GM19099 (cell line): ENCODE data around the gene TEX54.

Experiments used
- POLR2A ChIP-seq: IDR thresholded peaks from 3 replicates; pipeline ENCODE4 v1.6.1; 2011; ENCODE audit warnings: low read depth; ENCODE audit not compliant: insufficient read length; ENCODE audit errors: extremely low read depth

The TEX54 gene

GRCh38 chr11:62805961-62806441 is 26.6 kb downstream of the TEX54 start:
- no peak for TF ChIP-seq POLR2A

DNA sequence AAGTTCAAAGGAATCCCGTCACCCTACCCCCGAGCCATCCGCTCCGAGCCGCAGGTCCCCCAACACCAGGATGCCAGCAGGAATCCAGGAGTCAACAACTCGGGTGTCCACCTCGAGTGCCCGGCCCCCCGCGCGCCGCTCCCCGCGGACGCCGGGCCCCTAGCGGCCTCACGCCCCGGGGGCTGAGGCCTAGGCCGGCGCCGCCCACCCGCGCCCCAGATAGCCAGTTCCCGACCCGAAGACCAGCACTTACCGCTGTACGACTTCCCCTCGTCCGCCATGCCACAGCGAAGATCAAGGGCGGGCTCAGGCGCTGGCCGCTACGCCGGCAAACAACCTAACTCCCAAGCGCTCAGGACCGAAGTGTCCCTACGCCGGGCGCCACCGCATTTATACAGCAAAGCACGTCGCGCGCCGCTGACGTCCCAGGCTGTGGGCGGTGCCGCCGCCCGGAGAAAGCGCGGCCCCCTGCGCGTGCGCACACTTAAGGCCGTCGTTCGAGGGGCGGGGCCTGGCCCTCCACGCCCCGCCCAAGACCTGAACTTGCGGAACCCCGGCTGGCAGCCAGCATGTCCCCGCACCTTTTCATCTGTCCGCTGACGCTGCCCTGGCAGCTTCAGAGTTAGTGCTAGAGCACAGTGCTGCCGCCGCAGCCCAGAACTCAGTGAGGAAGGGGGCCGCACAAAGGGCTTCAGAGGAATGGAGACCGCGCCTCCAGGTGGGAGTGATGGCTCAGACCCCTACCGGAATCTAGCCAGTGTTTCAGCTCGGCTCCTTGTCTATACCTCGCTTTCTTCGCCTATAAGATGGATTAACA is 27.4 kb downstream of the TEX54 start, which contains the start of gene NXF1:
TSS of gene NXF1 (minus strand) at position 365 of the 817 bp plus-strand sequence. CDS start at position 281, 84 bp downstream.
- peak; percentile 100 for TF ChIP-seq POLR2A

DNA sequence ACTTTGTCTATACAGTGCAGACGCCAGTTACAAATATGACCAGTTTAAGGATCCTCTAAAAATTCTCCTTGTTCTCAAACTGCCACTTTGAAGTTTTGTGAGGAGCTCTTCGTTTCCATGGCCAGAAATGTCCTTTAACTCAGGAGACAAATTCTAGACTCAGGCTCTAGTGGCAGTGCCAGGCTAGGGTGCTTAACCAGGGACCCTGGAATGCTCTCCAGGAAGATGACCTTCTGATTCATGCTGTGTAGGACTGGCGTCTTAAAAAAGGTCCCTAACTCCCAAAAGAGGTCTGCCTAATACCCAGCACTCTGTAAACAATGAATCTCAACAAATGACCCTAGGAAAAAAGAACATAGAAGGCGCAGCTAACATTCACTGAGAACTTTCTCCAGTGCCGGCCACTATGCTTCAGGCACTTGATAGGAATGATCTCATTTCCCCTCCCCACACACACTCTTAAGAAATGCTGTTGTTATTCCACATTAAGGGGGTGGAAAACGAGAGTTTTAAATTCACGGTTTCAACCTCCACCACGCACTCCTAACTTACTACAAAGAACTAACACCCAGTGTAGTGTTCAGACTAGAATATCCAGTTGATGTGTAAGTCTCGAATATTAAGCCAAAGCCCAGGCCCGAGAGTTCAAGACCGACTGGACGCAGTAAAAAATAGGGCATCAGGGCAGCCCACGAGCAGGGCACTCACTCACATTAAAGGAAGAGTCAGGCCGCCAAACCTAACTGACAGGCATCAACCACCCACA is 28.1 kb downstream of the TEX54 start:
- no peak for TF ChIP-seq POLR2A

- no peak for TF ChIP-seq POLR2A
Measured at GRCh38 chr11:62801071-62801470, 31.6 kb downstream of the TEX54 start.

DNA sequence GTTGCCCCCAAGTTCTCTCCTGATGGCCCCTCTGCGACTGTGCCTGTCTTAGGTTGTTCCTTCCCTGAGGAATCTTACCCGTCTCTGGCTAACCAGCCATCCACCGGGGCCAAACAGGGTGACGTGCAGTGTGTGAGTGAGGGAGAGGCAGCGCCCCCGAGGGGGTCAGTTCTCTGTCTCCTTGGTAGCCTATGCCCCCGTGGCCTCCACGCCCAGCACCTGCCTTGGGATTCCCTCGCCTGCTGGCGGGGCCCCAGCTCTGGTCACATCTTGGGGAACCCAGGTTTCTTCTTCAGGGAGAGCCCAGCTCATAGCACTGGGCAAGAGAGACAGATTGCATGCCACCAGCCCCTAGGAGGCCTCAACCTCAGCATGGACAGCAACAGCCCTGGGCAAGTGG is 33.2 kb downstream of the TEX54 start:
- no peak for TF ChIP-seq POLR2A

DNA sequence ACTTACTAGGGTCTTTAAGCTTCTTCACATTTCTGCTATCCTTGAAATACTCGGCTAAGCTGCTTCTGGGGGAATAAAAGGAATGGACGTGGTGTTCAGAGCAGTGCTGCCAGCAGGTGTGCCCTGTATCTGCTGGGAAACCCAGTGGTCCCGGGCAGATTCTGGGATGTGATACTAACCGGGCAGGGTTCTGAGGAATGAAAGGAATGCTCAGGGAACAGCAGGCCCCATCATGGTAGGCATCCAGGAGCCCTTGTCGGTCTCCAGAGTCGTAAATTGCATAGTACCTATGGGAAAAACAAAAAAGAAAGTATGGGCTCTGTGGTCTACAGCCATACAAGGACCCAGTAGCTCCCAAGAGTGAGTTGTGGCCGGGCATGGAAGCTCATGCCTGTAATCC is 36.4 kb downstream of the TEX54 start:
- no peak for TF ChIP-seq POLR2A

DNA sequence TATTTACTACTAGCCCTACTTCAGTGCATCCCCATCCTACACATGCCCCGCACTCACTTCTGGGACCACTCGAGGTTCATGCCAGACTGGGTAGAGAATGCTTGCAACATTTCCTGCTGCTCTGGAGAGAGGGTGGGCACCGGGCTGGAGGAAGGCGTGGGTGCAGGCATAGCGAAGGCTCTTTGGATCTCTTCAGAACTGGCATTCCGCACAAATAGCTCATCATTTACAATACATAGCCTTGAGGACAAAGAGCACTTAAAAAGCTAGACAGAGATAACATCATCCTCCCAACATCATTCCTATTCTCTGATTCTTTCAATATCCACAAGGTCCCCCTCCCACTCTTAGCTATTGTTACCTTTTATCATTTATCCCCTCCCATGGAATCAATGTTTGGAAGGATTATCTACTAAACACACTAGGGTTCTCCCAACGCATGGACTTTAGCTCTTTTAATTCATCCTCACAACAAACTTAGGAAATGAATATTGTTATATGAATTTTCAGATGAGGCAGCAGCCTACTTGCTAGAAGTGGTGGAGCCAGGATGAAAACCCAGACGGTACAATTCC is 38.4 kb downstream of the TEX54 start:
- TF ChIP-seq POLR2A: no peak

GRCh38 chr11:62792202-62792575 is 40.5 kb downstream of the TEX54 start:
- TF ChIP-seq POLR2A: no peak

GRCh38 chr11:62791501-62792201 is 41.0 kb downstream of the TEX54 start, which contains the start of gene TMEM223:
TMEM223 (minus strand) TSS chr11:62792006; CDS start chr11:62791994, 12 bp downstream.
- peak; percentile 96 for TF ChIP-seq POLR2A

DNA sequence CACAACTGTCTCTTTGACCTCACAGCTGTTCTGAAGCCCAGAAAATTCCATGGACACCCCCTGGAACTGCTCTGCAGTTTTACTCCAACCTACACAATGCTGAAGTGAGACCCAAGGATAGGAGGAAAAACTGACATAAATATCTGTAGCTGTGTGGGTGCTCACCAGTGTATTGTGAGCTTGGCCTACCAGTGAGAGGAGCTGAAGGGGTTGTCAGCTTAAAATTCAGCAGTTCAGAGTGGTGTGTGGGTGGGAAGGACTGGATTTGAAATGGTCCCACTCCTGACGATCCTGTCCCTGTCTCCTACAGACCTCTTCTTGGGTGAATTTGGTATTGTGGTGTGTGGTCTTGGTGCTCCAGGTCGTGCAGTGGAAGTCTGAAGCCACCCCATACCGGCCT is 43.1 kb downstream of the TEX54 start:
- TF ChIP-seq POLR2A: no peak

DNA sequence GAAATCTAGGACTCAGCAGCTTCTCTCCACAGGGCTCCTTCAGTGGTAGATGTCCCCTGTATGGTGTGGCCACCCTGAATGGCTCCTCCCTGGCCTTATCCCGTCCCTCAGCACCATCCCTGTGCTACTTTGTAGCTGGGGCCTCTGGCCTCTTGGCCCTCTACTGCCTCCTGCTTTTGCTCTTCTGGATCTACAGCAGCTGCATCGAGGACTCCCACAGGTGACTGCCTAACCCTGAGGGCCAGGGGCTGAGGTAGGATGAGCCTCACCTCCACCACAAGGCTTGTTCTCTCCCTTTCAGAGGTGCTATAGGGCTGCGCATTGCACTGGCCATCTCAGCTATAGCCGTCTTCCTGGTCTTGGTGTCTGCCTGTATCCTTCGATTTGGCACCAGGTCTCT is 43.6 kb downstream of the TEX54 start:
- no peak for TF ChIP-seq POLR2A

- TF ChIP-seq POLR2A: peak; percentile 99
Measured at GRCh38 chr11:62787005-62787759, 45.5 kb downstream of the TEX54 start, which contains the start of gene TMEM179B. TMEM179B (plus strand) TSS chr11:62787402; CDS start chr11:62787432, 30 bp downstream.

- TF ChIP-seq POLR2A: no peak
Measured at GRCh38 chr11:62786318-62787004, 46.2 kb downstream of the TEX54 start.
